GM12865 (cell line): Measurements from ENCODE around the gene ZFYVE28.

Experiments
- DNase-seq: peaks from one replicate; pipeline ENCODE4 v3.0.0; 2010; ENCODE audit warnings: low read depth
- H3K4me3 ChIP-seq: 2 replicates; pipeline ENCODE4 v1.5.1; 2011; ENCODE audit warnings: mild to moderate bottlenecking, low read depth, low read length, control low read depth
- TF ChIP-seq, protein P1 (sequence below): IDR thresholded peaks from 2 replicates; pipeline ENCODE4 v1.5.1; 2011; ENCODE audit warnings: low read length, control low read depth, low read depth, inconsistent platforms; ENCODE audit not compliant: insufficient read depth; ENCODE audit errors: missing control alignments

ZFYVE28 gene

DNA sequence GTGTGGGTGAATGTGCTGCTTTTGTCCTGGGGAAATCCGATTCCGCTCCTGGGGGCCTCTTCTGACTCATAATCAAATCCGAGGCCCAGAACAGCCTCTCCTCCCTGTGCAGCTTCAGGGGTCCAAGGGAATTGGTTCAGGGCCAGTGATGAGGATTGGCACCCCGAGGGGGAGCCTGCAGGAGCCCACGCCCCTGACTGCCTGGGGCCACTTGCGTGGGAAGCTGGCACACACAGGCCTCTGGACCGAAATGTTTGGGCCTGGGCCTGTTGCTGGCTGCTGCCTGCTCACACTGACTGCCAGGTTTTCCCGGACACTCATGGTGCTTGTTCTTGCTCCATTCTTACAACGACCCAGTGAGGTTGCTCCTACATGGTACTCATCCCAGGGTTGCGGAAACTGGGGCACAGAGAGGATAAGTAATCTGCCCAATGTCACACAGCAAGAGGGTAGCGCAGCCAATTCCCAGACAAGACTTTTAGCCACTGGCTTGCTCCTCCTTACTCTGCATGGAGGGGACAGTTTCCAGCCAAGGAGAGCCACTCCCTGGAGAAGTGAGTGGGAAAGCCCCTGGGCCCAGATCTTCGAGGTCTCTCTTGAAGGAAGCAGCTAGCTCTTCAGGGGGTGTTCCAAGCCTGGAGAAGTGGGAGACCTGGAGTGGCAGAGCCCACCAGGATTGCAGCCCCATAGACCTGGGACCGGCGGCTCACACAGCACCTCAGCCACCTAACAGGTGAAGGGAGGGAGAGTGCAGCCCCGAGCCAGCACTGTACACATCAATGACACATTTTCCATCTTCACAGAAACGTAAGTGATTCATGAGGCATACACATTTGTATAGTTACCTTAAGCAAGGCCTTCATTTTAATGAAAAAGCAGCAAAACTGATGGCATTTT lies 20.6 kb upstream of the ZFYVE28 start:
- H3K4me3 ChIP-seq: no peak overlapping the region
- TF ChIP-seq, protein P1, sequence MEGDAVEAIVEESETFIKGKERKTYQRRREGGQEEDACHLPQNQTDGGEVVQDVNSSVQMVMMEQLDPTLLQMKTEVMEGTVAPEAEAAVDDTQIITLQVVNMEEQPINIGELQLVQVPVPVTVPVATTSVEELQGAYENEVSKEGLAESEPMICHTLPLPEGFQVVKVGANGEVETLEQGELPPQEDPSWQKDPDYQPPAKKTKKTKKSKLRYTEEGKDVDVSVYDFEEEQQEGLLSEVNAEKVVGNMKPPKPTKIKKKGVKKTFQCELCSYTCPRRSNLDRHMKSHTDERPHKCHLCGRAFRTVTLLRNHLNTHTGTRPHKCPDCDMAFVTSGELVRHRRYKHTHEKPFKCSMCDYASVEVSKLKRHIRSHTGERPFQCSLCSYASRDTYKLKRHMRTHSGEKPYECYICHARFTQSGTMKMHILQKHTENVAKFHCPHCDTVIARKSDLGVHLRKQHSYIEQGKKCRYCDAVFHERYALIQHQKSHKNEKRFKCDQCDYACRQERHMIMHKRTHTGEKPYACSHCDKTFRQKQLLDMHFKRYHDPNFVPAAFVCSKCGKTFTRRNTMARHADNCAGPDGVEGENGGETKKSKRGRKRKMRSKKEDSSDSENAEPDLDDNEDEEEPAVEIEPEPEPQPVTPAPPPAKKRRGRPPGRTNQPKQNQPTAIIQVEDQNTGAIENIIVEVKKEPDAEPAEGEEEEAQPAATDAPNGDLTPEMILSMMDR: no peak

GRCh38 chr4:2437475-2438215 lies 19.2 kb upstream of the ZFYVE28 start:
- no peak for DNase-seq
- H3K4me3 ChIP-seq: no peak overlapping the region
- TF ChIP-seq, protein P1: no peak

More for the DNA sequence above, 20.6 kb upstream of the ZFYVE28 start:
- DNase-seq: no peak

DNA sequence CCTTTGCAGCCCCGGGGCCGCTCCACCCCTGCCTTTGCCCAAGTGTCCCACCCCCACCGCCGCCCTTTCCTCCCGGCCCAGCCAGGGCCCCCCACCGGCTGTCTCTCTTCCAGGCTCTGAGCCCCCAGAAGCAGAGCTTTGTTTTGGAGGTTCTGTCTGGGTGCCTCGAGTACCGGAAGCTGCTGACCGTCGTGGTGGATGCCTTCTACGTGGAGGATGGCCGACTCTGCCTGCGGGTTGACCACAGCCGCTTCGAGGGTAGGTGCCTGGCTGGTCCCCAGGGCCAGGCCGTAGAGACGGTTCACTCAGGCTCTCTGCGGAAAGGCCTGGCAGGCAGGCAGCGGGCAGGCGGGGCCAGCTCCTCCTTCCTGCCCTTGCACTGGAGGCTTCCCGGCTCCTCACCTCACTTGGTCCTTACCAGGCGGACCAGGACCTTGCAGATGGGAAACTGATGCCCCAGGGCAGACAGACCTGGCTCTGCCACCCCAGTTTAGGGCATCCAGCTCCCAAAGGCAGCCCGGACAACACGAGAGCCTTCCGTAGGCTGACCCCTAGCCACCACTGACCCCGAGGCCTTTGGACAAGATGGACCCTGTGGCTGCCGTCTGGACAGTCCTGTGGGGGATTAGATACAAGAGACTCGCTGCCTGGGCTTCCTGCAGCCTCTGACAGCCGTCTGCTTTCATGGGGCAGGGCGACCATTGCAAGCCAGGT lies 18.5 kb upstream of the ZFYVE28 start:
- TF ChIP-seq, protein P1: no peak
- H3K4me3 ChIP-seq: no peak overlapping the region
- DNase-seq: no peak

- no peak for DNase-seq
- H3K4me3 ChIP-seq: no peak overlapping the region
- TF ChIP-seq, protein P1: no peak
These were observed 17.9 kb upstream of the ZFYVE28 start for GRCh38 chr4:2436301-2436700.

DNA sequence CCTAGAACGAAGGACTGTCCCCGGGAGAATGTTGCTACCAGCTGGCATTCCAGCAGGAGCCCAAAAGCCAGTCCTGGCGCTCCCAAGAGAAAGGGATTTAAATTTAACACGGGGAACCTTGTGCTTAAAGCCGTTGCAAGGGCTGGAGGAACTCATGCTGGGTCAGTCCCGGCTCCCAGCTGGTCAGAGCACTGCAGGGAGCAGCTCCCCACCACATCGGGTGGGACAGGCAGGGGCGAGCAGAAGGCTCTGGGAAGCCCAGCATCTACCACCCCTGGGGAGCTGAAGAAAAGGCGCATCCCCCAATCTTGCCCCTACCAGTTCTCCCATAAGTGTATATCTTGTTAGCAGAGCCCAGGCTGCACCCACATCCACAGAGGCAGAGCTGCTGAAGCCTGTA lies 16.0 kb upstream of the ZFYVE28 start:
- DNase-seq: no peak
- no peak overlapping the region for H3K4me3 ChIP-seq
- TF ChIP-seq, protein P1: no peak

DNA sequence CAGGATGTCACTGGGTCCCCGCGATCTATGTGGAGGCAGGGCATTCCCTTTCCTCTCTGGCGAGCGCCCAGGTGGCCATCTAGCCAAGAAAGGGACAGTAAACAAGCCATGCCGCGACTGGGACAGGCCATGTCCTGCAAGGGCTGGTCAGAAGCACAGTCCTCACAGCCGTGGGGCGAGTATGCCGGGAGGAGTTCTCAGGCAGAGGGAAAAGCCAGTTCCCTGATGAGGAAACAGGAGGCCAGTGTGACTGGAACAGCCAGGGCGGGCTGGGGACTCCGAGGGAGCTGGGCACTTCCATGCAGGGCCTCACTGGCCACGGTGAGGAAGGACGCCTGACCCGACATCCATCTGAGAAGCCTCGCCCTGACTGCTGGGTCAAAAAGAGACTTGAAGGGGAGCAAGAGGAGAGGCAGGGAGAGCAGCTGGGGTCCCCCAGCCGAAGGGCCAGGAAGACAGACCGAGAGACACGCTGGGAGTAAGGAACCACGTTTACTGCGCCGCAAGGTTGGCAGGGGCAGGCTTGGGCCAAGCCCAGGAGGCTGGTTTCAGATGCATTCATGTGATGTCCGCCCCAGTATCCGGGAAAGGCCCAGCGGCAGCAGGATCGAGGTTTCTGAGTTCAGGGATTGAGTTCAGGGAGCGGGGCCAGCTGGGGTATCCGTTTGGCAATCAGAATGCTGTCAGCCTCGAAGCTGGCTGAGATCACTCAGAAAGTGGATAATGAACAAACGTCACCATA lies 15.3 kb upstream of the ZFYVE28 start:
- no peak for DNase-seq
- H3K4me3 ChIP-seq: no peak overlapping the region
- TF ChIP-seq, protein P1: no peak
